ENCODE data around the gene STYK1.

The STYK1 gene, protein sequence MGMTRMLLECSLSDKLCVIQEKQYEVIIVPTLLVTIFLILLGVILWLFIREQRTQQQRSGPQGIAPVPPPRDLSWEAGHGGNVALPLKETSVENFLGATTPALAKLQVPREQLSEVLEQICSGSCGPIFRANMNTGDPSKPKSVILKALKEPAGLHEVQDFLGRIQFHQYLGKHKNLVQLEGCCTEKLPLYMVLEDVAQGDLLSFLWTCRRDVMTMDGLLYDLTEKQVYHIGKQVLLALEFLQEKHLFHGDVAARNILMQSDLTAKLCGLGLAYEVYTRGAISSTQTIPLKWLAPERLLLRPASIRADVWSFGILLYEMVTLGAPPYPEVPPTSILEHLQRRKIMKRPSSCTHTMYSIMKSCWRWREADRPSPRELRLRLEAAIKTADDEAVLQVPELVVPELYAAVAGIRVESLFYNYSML

DNA sequence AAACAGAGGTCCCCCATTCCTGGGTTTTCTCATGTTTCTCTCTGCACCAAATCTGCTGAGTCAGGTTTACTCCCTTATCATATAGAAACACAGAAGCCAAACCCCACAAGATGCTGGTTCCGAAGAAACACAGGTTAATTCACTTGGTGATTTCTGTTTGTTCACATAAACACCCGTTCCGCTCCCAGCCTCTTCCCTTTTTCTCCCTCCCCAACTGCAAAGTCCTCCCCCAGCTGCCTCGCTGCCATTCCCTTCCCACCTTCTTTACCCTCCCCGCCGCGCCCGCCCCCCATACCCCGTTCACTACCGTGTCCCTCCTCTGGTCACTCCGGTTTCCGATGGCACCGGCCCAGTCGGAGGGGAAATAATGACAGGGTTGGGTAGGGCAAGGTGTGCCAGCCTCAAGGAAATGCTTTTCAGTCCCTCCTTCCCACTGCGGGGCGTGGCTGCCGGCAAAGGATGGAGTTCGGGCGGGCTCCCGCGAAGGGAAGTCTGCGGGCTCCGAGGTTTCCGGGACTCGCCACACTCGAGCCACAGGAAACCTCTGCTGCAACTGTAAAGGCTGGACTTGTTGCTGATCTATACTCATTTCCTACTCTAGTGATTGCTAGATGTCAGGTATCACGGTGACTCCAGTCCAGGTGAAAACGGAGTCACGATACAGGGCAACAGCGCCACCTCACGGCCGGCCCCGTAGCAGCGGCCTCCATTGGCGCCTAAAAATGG lies at the start of gene STYK1:
TSS of gene STYK1 (minus strand) at position 394 of the 726 bp plus-strand sequence. CDS start 39,434 bp downstream, outside the sequence.
- TF ChIP-seq L3MBTL2 (conservative IDR thresholded peaks at IDR 0.05) (peak; percentile 59), ARNT (IDR thresholded peaks at IDR 0.05) (no peak), CTBP1 (IDR thresholded peaks at IDR 0.05; ENCODE audit: borderline replicate concordance) (0 out of 2 replicates have a peak, but pooled peaks have one; percentile 58)
- TF ChIP-seq, protein P1, sequence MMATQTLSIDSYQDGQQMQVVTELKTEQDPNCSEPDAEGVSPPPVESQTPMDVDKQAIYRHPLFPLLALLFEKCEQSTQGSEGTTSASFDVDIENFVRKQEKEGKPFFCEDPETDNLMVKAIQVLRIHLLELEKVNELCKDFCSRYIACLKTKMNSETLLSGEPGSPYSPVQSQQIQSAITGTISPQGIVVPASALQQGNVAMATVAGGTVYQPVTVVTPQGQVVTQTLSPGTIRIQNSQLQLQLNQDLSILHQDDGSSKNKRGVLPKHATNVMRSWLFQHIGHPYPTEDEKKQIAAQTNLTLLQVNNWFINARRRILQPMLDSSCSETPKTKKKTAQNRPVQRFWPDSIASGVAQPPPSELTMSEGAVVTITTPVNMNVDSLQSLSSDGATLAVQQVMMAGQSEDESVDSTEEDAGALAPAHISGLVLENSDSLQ (IDR thresholded peaks at IDR 0.05): no peak
- ChIA-PET CTCF (no interaction called here), POLR2A (interaction anchor here (1.1 kb wide), 1 partner anchor 497 kb away, joined by 3 read pairs; the partner anchor contains the start of gene SMIM10L1)
- peak; percentile 78 for DNase-seq (ENCODE audit: extremely low spot score)

DNA sequence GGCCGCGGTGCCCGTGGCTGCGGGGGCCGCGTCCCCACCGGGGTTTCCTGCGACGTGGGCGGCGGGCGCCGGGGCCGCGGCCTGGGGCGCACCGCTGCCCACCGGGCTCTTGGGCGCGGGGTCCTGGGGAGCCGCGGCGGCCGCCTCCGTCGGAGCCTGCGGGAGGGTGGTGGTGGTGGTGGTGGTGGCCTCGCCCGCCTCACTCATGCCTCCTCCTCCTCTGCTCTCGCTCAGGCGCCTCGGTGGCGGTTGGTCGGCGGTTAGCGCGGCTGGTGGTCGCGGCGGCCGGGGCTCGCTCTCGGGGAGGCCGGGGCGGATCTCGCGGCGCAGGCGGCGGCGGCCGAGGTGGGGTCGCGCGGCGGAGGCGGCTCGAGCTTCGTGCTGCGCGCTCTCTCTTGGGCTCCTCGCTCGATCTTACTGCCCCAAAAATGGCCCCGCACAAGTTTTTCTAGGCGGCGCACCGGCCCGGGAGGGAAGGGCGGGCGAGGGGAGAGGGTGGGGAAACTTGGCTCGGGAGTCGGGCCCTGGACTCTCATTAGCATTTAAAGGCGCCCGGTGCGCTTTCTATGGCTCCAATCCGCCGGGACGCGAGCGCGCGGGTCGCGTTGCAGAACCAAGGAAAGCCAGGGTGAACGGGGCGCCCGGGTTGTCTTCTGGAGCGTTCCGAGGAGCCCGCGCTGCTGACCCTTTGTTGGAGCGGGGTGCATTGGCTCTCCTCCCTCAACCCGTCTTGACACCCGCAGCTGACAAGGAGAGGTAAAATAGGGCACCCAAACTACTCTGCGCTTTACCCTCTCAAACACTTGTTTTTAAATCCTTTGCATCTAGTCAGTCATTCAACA lies 49.3 kb upstream of the STYK1 start, which contains the start of gene YBX3:
TSS of gene YBX3 (minus strand) at position 419 of the 842 bp plus-strand sequence. CDS start at position 207, 212 bp downstream.
- ChIA-PET POLR2A (interaction anchor here (1.0 to 1.5 kb wide), 4 partner anchors 9 to 448 kb away, joined by 3 to 8 read pairs (median 4); partner anchors contain the start of gene SMIM10L1), CTCF (interaction anchor here (0.9 kb wide), 1 partner anchor 9 kb away, joined by 3 read pairs; no protein-coding TSS in a partner anchor)
- TF ChIP-seq ELF4 (IDR thresholded peaks at IDR 0.05) (no peak), BHLHE40 (IDR thresholded peaks at IDR 0.05; ENCODE audit: borderline replicate concordance) (no peak), HDGF (IDR thresholded peaks at IDR 0.05; ENCODE audit: borderline replicate concordance) (no peak), ZNF384 (IDR thresholded peaks at IDR 0.05) (no peak)
- DNase-seq (ENCODE audit: extremely low spot score): peak; percentile 85

DNA sequence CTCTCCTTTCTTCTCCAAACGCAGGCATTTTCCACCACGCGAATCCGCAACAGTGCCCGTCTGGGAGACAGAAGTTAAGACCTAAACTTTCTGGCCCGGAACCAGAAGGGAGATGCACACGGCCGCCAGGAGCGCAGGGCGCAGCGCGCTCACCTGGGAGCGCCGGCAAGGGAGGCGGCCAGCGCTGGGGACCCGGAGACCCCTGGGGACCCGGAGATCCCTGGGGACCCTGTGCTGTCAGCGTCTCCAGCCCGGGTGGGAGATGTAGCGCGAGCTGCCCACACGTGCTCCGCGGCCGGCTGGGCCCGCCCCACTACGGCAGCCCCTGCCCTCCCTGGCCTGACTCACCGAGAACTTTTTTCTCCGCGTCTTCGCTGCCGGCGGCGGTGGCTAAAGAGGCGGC lies 48.7 kb upstream of the STYK1 start:
- ChIA-PET POLR2A (interaction anchor here (1.4 to 1.5 kb wide), 3 partner anchors 10 to 449 kb away, joined by 4 to 8 read pairs (median 4); partner anchors contain the start of gene SMIM10L1), CTCF (no interaction called here)
- TF ChIP-seq BHLHE40 (IDR thresholded peaks at IDR 0.05; ENCODE audit: borderline replicate concordance): no peak
- TF ChIP-seq SUZ12 (IDR thresholded peaks at IDR 0.05): no peak
- TF ChIP-seq HDGF (IDR thresholded peaks at IDR 0.05; ENCODE audit: borderline replicate concordance): no peak
- TF ChIP-seq SP1 (IDR thresholded peaks at IDR 0.05): no peak
- TF ChIP-seq ELF4 (IDR thresholded peaks at IDR 0.05): no peak
- peak; percentile 35 for DNase-seq (ENCODE audit: extremely low spot score)

DNA sequence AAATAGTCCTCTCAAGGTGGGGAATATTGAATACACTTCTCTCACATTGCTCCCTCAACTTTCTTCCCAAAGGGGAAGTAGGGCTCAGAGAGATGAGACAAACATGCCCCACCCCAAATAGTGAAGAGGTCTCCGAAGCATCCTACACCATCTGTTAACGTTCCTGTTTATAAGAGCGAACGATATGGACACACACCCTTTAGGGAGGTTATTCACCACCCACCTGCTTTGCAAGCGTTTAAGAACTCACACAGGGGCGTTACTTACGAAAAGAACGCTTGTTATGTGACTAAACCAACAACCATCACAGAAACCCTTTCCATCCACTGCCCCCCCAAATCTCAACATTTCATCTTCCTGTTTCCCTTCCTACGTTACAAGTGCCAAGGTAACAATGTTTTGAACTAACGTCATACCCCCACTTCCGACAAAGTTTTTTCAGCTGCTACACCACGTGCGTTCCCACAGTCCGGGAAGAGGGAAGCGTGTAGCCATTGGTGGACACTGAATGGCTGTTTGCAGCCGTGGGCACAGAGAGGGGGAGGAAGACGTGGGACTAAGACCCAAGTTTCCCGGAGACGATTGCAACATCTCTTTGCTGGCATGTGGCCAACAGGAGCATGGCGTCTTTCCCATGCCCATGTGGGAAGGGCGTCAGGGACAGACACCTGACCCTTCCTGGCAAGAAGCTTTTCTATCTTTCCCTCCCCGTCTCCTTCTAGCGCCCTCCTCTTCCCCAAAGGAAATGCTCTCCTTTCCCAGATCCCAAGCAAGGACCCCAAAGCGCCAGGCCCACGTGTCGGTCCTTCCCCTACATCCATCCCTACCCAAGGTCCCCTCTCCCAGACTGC lies 48.0 kb upstream of the STYK1 start:
- TF ChIP-seq L3MBTL2 (conservative IDR thresholded peaks at IDR 0.05) (peak; percentile 81), LEF1 (IDR thresholded peaks at IDR 0.05; ENCODE audit: borderline replicate concordance) (no peak), CTBP1 (IDR thresholded peaks at IDR 0.05; ENCODE audit: borderline replicate concordance) (peak; percentile 57; the same call in 1 of the 2 replicates)
- POLR2A ChIA-PET: interaction anchor here (0.6 to 1.5 kb wide), 3 partner anchors 13 to 449 kb away, joined by 4 read pairs; partner anchors contain the start of gene SMIM10L1
- CTCF ChIA-PET: no interaction called here
- peak; percentile 66 for DNase-seq (ENCODE audit: extremely low spot score)

DNA sequence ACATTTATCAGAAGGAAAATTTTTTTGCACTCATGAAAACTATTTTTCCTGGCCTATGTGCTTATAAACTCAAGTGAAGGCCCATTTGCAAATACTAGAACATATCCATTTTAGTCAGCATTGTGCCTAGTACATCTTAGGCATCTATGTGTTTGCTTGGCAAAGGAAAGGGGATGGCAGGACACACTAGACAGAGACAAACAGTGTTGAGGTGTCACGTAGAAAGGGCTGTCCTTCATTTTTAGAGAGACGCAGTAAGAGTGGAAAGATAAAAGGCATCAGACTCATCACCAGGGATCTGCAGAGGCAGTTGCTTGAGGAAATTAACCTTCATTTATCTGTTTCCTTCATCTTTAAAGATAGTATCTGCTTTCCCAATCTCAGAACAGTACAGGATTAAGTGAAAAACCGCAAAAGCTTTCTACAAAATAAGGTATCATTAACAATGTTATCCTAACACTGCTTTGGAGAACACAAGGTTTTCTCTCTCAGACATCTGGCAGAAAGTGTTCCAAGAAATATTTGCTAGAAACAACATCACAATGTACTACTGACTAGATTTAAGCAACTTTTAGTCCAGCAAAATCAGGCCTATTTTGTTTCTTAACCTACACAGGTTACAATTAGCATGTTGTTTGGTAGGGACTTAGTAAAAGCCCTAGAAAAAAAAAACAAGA lies 47.3 kb upstream of the STYK1 start:
- CTCF ChIA-PET: no interaction called here

More for the DNA sequence above, 47.3 kb upstream of the STYK1 start:
- no peak for DNase-seq (ENCODE audit: extremely low spot score)
- POLR2A ChIA-PET: interaction anchor here (0.6 kb wide), 1 partner anchor 13 kb away, joined by 4 read pairs; no protein-coding TSS in a partner anchor
- TF ChIP-seq TARDBP (IDR thresholded peaks at IDR 0.05) (no peak), BHLHE40 (IDR thresholded peaks at IDR 0.05; ENCODE audit: borderline replicate concordance) (no peak), NFRKB (IDR thresholded peaks at IDR 0.05) (no peak), LEF1 (IDR thresholded peaks at IDR 0.05; ENCODE audit: borderline replicate concordance) (no peak), SUZ12 (IDR thresholded peaks at IDR 0.05) (no peak), ZNF384 (IDR thresholded peaks at IDR 0.05) (no peak), ARNT (IDR thresholded peaks at IDR 0.05) (no peak), FOXK2 (IDR thresholded peaks at IDR 0.05) (no peak), FOXM1 (IDR thresholded peaks at IDR 0.05; ENCODE audit: borderline replicate concordance) (no peak), SP1 (IDR thresholded peaks at IDR 0.05) (no peak), HDGF (IDR thresholded peaks at IDR 0.05; ENCODE audit: borderline replicate concordance) (no peak), ELF4 (IDR thresholded peaks at IDR 0.05) (no peak), FOXA1 (IDR thresholded peaks at IDR 0.05) (no peak), L3MBTL2 (conservative IDR thresholded peaks at IDR 0.05) (no peak), CTBP1 (IDR thresholded peaks at IDR 0.05; ENCODE audit: borderline replicate concordance) (no peak)
- TF ChIP-seq, protein P1 (IDR thresholded peaks at IDR 0.05): no peak
